ENCODE data around the gene GDF2. TPM values are rescaled to one million over a fixed set of nuclear protein-coding genes. Genes with fewer than 3 reads are reported as not detected.

Gene GDF2
- total RNA-seq, 1 experiment from 2014 or later = not detected

DNA sequence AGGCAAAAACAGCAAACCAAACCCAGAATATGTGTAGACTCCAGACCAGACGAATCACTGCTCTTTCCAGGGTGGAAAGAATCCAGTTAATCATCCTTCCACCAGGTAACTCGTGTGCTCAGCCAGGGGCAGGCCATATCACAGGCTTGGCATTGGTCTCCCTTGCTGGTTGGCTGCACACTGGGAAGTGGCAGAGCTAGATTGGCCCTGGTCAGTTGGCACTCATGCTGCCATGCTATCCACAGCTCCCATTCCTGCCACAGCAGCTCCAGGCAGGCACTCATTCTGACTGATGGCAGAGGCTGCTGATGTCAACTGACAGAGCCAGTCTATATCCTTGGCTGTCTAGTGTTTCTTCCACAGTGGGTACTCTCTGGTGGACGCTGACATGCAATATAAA lies 31.9 kb upstream of the GDF2 start:
- H3K9ac ChIP-seq (ENCODE audit: extremely low read depth, insufficient read length, low read length) = no peak overlapping the region
- H3K79me1 ChIP-seq (ENCODE audit: insufficient read depth, low read depth, low read length, poor library complexity, severe bottlenecking) = no peaks in the 10 kb centered on the region
- no peak overlapping the region for H2BK5ac ChIP-seq (ENCODE audit: insufficient read length, low read length)
- no peak overlapping the region for H4K8ac ChIP-seq (replicated peaks; ENCODE audit: insufficient read length, low read depth, low read length)
- no peak overlapping the region for H4K91ac ChIP-seq (ENCODE audit: insufficient read length, low read depth, low read length)
- H3K56ac ChIP-seq (ENCODE audit: insufficient read length, low read depth, low read length) = no peak overlapping the region
- no peaks in the 10 kb centered on the region for H3K9me3 ChIP-seq (ENCODE audit: control insufficient read depth, low read depth, low read length)
- H3K4me1 ChIP-seq (ENCODE audit: insufficient read depth, low read length) = no peaks in the 10 kb centered on the region
- no peak overlapping the region for H2AFZ ChIP-seq (ENCODE audit: low read length)
- DNase-seq = peak; percentile 12
- no peak overlapping the region for H3K18ac ChIP-seq (ENCODE audit: insufficient read length, low read depth, low read length)
- no peak overlapping the region for H2BK120ac ChIP-seq (ENCODE audit: low read depth, low read length, poor library complexity, severe bottlenecking)
- Mint-ChIP-seq H3K27ac (no peak overlapping the region), H3K9me3 (no peaks in the 10 kb centered on the region), H3K4me3 (no peak overlapping the region), H3K36me3 (ENCODE audit: insufficient read depth in 1 of 3, low read depth in 3 of 3) (no peaks in the 10 kb centered on the region), H3K4me1 (no peaks in the 10 kb centered on the region), H3K27me3 (ENCODE audit: low read depth) (peaks cover 25% of the 10 kb centered on the region)
- H3K79me2 ChIP-seq (ENCODE audit: insufficient read depth, low read length) = no peaks in the 10 kb centered on the region
- H3K27ac ChIP-seq (ENCODE audit: insufficient read length, low read depth, low read length) = no peak overlapping the region
- H3K4ac ChIP-seq (ENCODE audit: low read depth, low read length) = no peak overlapping the region
- no peak overlapping the region for H2BK15ac ChIP-seq (ENCODE audit: low read depth, low read length)
- no peak overlapping the region for H2AK5ac ChIP-seq (ENCODE audit: insufficient read length, low read length)
- H2BK12ac ChIP-seq (ENCODE audit: insufficient read length, low read depth, low read length) = no peak overlapping the region
- H4K20me1 ChIP-seq (ENCODE audit: control insufficient read depth, insufficient read depth, insufficient read length) = no peaks in the 10 kb centered on the region
- H3K23me2 ChIP-seq (ENCODE audit: insufficient read length, low read depth, low read length, poor library complexity, severe bottlenecking) = no peaks in the 10 kb centered on the region
- no peaks in the 10 kb centered on the region for H3K27me3 ChIP-seq (ENCODE audit: insufficient read depth, low read length)
- WGBS (ENCODE audit: extremely low coverage, insufficient read length, low lambda C conversion rate) = no CpG with 5 or more reads among the region's 3 CpGs
- H3K14ac ChIP-seq (ENCODE audit: insufficient read depth, low read length) = no peak overlapping the region
- H3K4me2 ChIP-seq (ENCODE audit: insufficient read depth, insufficient read length, low read length) = no peak overlapping the region
- H4K5ac ChIP-seq (ENCODE audit: insufficient read length, low read depth, low read length) = no peak overlapping the region
- no peak overlapping the region for H2BK20ac ChIP-seq (ENCODE audit: low read depth, low read length, poor library complexity, severe bottlenecking)
- H3T11ph ChIP-seq (ENCODE audit: low read length) = no peak overlapping the region
- no peak overlapping the region for H3K23ac ChIP-seq (ENCODE audit: insufficient read length, low read depth, low read length)
- no peak for TF ChIP-seq CTCF (conservative IDR thresholded peaks at IDR 0.05)
